GM19023 (cell line): ENCODE results near the gene VWA8.
"Not testable (repeated sequence)": the region's sequence is repeated elsewhere in the genome, so short reads cannot be mapped to it uniquely, and the experiment has no call there.

Source experiments
- ATAC-seq: cut with Tn5 transposase; IDR thresholded peaks from one replicate; pipeline ENCODE4 v1.9.1; 2021; ENCODE audit warnings: mild to moderate bottlenecking, moderate library complexity; ENCODE audit not compliant: unreplicated experiment

Gene VWA8

DNA sequence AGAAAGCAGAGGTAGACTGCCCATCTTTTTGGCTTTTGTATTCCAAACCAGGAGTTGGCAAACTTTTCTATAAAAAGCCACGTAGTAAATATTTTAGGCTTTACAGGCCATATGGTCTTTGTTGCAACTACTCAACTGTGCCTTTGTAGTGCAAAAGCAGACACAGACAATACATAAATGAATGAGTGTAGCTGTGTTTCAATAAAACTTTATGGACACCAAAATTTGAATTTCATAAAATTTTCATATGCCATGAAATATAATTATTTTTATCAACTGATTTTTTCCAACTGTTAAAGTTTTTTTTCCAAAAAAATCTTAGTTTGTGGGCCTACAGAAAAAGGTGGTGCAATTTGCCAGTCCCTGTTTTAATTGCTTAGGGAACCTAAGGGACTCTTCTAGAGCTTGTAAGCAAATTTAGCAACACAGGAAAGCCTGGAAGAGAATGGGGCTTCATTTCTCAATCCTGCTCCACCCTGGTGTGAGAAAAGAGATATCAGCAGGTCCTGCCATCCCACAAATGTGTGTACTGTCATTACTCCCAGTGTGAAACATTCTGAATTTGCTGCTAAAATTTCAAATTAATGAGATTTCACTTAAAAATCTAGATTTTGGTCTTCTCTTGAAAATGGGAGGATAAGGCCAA is 309.4 kb downstream of the VWA8 start:
- ATAC-seq, result no peak

DNA sequence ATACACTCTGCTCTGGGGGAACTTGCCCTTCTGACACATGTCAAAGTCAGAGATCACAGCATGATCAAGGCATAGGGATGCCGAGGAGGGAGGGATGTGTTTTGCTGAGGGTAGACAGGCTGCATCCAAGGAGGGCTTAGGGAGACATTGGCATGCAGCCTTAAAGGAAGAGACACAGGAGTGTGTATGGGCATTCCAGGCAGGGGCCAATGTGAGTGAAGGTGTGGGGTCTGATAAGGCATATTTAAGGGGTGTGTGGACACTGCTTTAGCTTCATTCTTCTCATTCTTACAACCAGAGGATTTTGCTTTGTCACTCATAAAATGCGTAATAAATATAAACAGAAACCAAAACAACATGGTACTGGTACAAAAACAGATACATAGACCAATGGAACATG is 310.2 kb downstream of the VWA8 start:
- no peak for ATAC-seq

DNA sequence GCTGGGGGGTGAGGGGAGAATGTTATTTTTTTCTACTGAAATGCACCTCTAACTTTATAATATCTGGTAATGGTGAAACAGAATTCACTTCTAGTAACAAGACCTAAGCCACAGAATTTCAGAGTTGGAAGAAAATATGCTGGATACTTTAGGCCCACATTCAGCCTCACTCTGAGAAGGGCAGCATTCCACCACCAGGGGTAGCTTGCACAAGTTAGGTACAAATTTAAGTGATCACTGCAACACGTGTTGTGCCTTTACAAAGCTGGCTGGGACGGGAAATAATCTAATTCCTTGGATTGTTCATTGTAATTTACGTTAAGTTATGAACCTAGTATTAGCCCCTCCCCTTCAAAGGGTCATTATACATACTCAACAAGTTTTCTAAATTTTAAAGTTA is 311.2 kb downstream of the VWA8 start:
- ATAC-seq, result no peak

DNA sequence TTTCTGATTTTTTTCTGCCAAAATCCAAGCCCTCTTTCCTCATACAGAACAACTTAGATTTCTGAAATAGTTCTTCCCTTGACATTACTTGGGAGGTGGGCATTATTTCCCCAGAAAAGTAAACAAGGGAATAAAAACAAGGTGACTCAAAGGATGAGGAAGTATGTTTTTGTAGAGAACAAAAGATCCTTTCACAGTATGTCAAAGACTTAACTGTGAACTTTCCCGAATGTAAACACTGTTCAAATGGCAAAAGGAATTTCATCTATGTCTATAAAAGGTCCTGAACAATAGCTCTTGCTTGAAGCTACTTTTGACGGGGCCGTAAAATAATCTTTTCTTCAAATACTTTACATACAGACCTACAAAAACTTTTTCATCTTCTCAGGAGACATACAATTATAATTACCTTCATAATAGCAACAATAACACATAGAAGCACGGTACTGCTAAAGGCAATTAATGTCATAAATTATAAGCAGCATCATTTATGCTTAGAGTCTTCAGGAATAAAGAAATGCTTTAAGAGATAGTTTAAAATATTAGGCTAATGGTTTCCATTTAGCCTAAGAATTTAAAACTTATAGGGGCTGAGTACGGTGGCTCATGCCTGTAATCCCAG is 312.5 kb downstream of the VWA8 start:
- no peak for ATAC-seq

DNA sequence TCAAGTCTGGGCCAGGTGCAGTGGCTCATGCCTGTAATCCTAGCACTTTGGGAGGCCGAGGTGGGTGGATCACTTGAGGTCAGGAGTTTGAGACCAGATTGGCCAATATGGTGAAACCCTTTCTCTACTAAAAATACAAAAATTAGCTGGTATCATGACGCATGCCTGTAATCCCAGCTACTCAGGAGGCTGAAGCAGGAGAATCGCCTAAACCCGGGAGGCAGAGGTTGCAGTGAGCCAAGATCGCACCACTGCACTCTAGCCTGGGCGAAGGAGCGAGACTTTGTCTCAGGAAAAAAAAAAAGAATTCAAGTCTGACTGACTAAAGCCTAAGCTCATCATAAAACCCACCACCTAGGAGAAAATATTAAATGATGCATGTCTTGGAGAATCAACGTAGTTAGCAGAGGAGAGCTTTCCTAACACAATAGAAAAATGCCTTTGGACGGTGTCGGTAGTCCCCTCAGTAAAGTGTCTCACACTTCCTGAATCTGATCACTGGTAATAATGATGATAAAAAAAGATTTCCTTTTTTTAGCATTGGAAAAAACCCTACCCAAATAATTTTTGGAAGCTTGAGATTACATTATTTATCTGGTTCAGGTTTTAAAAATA is 313.1 kb downstream of the VWA8 start:
- not testable (repeated sequence) for ATAC-seq

DNA sequence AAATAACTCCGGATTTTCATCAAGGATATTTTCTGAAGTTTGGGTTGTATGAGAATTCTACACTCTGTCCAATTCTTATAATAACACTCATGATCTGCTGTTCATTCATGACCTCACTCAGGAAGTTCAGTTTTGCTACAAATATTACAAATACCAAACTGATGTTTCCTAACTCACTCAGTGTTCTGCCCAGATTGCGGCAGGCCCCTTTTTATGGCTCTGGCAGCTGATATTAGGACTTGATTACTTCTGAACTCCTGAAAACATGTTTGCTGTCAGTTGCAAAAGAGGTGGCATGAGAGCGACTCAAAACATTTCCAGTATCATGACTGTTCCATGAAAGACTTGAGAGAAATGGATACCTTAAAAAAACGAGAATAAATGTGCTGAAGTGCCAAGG is 315.6 kb downstream of the VWA8 start:
- no peak for ATAC-seq

DNA sequence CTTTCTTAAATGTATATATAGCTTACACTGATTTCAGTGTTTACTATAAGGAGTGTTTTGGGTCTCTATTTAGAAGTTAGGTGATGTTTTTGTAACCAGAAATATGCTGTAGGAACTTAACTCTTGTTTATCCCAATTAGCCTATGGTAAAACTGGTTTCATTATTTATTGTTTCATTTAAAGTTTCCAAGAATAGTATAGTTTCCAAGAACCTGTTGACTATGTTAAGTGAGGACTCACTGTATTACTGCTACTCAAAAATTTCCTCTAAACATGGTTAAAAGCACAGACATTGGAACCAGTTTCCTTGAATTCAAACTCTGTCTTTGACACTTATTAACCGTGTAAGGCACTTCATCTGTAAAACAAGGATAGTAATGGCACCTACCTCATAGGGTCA is 316.2 kb downstream of the VWA8 start:
- no peak for ATAC-seq

DNA sequence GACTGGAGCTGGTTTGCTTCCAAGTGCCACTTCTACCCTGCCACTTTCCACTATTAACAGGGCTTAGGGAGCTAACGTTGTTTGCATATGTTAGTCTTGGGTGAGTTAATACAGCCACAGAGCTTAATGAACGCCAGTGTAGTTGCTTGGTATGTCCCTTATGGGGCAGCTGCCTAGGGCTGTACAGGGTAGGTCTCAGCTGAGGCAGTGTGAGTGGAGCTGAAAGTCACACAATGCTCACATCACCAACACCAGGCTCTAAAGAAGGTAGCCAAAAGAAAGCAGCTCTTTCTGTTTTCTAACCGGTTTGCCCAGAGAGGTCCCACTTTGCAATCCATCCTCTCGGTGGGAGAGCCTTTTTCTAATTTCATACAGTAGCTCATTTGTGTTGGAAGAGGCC is 317.4 kb downstream of the VWA8 start:
- no peak for ATAC-seq

DNA sequence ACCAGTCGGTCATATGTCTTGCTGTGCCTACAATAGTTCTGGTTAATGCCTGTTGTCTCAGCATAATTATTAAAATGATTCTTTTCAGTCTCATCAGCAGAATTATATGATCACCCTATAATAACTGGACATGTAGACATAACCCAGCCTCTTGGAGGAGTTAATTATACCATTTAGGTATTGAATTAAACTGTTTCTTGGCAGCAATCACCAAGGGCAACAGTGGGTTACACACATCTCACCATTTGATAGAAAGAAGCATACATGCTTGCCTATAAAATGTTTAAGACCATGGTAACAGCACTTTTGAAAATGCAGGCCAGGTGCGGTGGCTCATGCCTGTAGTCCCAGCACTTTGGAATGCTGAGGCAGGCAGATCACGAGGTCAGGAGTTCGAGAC is 318.9 kb downstream of the VWA8 start:
- no peak for ATAC-seq

DNA sequence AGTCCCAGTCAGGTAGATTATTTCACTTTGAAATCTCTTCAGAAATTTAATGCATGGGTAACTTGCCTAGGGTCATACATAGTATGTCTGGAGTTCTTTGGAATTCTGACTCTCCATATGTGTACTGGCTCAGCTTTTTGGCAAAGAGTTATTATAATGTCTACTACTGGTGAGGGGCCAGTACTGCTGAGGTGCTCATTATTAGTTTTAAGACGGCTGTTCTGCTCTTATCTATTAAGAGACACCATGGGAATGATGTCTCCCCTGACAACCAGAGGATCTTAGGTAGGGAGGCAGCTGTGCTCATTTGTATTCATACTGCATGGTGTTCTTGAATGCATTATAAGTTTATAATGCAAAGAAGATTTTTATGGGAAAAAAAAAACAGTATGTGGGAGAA is 319.5 kb downstream of the VWA8 start:
- ATAC-seq, result no peak

DNA sequence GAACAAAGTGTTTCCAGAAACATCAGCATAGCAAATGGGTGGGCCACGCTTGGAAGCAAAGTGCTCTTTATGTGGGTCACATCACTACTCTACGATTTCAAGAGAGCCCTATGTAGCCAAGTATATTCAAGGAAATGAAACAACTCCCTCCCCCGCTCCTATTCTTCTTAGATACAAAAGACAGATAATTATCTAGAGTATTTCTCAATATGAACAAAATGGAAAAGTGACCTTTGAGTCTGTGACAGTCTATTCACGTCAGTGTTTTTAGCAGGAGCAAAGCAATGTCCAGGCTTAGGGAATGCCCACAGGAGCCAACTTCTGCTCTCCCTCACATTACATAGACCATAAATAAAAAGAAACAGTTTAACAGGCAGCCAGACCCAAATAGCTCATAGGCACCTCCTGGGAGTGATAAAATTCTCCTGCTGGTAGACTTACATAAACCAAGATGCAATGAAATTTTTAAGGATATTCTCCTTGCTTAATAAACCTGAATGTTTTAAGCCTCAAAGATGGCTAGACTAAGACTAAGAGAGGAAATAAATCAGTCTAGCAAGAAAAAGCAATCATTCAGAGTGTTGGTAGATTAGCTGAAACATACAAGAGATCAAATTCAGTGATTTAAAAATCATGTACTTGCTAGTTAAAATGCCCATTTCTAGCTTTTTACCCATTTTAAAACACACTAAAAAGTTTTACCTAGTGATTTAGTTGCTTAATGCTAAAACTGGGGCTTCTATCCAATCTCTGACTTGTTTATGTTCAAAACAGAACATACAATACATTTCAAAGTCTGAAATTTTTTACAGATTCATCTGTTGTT is 320.7 kb downstream of the VWA8 start:
- no peak for ATAC-seq

DNA sequence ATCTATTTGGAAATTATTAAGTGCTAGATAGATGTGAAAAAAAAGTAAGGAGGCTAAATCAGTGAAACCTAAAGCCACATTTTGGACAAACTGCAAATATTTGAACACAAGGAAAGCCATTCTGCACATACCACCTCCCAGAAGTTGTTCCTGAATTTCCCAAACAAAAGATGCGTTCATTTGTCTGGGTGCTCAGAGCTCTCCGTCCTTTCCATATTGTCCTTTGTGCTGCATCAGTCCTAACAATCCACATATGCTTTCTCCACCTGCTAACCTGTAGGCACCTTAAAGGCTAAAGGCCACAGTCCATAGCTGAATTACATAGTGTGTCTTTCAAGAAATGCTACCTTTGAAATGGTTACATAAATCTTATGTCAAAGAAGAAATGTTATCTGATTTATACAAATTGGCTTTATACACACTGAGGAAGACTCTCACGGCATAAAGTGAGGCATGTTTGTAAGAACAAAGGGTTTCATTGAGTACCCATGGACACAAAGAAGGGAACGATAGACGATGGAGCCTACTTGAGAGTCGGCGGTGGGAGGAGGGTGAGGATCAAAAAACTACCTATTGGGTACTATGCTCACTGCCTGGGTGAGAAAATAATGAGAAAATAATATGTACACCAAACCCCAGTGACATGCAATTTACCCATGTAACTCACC is 321.5 kb downstream of the VWA8 start:
- no peak for ATAC-seq

DNA sequence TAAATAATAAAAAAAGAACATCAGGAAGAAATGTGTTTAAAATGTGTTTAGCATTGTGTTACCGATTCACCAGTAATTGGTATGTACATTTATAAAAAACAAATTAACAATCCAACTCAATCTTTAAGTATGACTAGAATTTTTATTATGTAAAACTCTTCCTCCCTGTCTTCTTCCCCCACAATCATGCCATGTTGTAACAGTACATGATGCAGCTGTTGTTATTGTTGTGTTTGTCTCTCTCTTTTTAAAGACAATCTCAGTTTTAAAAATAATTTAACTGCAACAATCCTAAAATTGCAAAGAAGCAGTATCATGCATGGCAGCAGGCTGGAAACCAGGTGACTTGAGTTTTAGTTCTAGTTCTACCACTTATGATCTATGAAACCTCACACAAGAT is 323.3 kb downstream of the VWA8 start:
- ATAC-seq, result no peak

DNA sequence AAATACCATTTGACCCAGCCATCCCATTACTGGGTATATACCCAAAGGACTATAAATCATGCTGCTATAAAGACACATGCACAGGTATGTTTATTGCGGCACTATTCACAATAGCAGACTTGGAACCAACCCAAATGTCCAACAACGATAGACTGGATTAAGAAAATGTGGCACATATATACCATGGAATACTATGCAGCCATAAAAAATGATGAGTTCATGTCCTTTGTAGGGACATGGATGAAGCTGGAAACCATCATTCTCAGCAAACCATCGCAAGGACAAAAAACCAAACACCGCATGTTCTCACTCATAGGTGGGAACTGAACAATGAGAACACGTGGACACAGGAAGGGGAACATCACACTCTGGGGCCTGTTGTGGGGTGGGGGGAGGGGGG is 323.9 kb downstream of the VWA8 start:
- ATAC-seq, result not testable (repeated sequence)

DNA sequence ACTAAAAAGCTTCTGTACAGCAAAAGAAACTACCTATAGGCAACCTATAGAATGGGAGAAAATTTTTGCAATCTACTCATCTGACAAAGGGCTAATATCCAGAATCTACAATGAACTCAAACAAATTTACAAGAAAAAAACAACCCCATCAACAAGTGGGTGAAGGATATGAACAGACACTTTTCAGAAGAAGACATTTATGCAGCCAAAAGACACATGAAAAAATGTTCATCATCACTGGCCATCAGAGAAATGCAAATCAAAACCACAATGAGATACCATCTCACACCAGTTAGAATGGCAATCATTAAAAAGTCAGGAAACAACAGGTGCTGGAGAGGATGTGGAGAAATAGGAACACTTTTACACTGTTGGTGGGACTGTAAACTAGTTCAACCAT is 324.3 kb downstream of the VWA8 start:
- not testable (repeated sequence) for ATAC-seq

DNA sequence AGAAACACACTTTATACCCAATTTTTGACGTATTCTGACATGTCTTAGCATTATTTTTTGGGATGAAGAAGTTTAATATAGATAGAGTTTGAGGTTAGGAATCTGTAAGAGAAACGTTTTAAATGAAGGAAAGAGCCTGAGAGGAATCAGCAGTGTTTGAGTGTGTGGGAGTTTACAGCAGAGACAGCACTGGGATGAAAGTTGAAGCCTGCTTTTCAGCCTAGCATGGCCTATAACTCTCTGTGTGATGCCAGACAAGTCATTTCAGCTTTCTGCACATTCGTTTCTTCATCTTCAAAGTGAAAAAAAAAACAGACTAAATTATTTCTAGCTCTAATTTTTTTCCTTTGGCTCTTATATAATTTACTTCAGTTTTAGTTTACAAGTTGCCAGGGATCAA is 326.5 kb downstream of the VWA8 start:
- no peak for ATAC-seq

DNA sequence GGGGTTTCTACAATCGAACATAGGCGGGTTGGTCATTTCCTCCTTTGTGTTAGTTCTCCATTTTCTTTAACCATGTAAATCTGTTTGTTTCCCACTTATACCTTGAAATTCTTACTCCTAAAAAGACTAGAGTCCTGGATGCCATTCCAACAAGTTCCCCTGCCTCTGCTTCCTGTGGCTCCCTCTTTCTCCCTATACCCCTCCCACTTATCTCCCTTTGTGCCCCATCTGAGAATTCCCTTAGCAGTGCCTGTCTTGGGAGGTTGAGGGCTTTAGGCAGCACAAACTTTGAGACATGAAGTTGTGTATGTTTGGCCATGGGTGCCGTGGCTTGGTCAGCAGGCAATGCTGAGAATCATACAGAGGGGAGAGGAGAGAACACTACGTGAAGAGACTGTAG is 327.1 kb downstream of the VWA8 start:
- no peak for ATAC-seq

DNA sequence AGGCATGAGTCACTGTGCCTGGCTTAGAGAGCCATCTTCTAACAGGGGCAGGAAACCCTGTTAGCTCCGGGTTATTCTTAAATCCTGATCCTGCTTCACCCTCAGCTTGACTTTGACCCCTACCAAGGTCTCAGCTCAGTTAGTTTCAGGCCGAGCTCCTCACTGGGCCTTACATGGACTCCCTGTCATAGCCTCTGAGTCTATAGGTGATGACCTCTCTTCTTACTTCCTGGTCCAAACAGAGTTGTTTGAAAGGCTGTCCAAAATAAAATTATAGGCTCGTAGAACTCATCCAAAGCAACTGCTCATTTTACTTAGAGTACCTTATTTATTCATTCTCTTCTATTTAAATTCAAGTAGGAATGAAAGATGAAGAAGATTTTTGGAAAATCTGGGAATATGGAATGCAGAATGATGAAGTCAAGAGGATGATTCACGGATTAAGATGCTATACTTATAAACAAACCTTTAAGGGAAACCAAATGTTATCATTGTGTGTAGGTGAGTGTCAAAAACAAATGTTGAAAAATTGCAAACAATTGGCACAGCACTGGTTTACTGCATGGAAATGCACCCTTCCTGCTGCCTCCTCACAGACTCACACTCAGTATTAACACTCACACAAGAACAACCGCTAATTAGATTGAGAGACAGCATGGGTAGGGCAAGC is 329.5 kb downstream of the VWA8 start:
- no peak for ATAC-seq

DNA sequence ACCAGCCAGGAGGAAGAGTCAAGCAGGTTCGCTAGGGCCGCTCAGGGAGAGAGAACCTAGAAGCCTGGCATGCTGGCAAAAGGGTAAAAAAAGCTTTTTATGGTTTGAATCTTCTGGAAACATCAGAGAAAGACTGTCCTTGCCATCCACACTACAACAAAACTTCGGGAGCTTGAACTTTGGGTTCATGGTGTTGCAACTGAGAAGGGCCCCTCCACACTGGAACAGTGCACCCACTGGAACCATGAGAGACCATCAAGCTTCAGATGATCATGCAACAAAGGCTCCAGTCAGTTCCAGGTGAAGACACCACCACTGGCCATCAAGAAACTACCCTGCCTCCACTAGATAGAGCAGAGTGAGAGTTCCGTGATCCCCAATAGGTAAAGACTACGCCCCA is 333.5 kb downstream of the VWA8 start:
- ATAC-seq, result no peak

DNA sequence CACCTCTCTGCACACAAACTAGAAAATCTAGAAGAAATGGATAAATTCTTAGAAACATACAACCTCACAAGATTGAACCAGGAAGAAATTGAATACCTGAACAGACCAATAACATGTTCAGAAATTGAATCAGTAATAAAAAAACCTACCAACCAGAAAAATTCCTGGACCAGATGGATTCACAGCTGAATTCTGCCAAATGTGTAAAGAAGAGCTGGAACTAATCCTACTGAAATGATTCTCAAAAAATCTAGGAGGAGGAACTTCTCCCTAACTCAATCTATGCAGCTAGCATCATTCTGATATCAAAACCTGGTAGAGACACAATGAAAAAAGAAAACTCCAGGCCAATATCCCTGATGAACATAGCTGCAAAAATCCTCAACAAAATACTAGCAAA is 336.9 kb downstream of the VWA8 start:
- no peak for ATAC-seq
